ENCODE measurements around the gene SETX. TPM values are rescaled to one million over a fixed set of nuclear protein-coding genes. Genes with fewer than 3 reads are reported as not detected.

SETX gene
- total RNA-seq, 1 donor from 2014 or later = 59.3 TPM

DNA sequence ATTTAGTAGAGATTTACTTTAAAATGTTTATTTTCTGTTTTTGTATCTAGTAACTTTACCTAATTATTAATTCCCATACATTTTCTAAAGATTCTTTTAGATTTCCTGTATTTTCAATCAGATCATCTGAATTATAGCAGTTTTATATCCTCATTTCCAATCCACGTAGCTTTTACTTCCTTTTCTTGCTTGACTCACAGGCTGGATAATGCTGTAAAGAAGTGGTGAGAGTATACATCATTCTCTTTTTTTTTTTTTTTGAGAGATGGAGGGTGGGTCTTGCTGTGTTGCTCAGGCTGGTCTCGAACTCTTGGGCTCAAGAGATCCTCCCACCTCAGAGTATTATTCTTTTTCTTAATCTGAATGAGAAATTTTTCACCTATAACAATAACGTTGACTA lies 11.2 kb upstream of the SETX start:
- H3K9me3 ChIP-seq = no peaks in the 10 kb centered on the region
- intact Hi-C loops (cut with DNase I) = no loop called here
- H3K27ac ChIP-seq = no peak overlapping the region
- H3K27me3 ChIP-seq (ENCODE audit: low read depth) = no peaks in the 10 kb centered on the region
- DNase-seq (no peak), ATAC-seq (no peak)
- H3K36me3 ChIP-seq = no peaks in the 10 kb centered on the region
- H3K4me1 ChIP-seq = peaks cover 3% of the 10 kb centered on the region
- H3K4me3 ChIP-seq = no peak overlapping the region
- no peak for TF ChIP-seq CTCF (IDR thresholded peaks at IDR 0.05)

GRCh38 chr9:132364068-132364467 lies 9.3 kb upstream of the SETX start:
- no peak for DNase-seq
- Histone ChIP-seq H3K27me3 (ENCODE audit: low read depth) (no peaks in the 10 kb centered on the region), H3K36me3 (no peaks in the 10 kb centered on the region), H3K27ac (no peak overlapping the region), H3K4me3 (no peak overlapping the region), H3K9me3 (no peaks in the 10 kb centered on the region), H3K4me1 (peaks cover 3% of the 10 kb centered on the region)
- ATAC-seq = no peak
- TF ChIP-seq CTCF (IDR thresholded peaks at IDR 0.05) = no peak
- intact Hi-C loops (cut with DNase I) = no loop called here

DNA sequence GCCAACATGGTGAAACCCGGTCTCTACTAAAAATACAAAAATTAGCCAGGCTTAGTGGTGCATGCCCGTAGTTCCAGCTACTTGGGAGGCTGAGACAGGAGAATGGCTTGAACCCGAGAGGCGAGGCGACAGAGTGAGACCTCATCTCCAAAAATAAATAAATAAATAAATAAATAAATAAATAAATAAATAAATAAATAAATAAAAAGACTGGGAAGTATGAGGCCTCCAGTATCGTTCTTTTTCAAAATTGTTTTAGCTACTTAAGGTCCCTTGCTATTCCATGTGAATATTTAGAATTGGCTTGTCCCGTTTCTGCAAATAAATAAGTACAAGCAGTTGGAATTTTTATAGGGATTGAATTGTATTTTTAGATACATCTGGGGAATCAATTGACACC lies 3.0 kb upstream of the SETX start:
- Histone ChIP-seq H3K36me3 (peaks cover 8% of the 10 kb centered on the region), H3K9me3 (no peaks in the 10 kb centered on the region), H3K4me1 (peaks cover 13% of the 10 kb centered on the region), H3K27ac (no peak overlapping the region), H3K27me3 (ENCODE audit: low read depth) (no peaks in the 10 kb centered on the region), H3K4me3 (no peak overlapping the region)
- no peak for ATAC-seq
- DNase-seq = no peak
- intact Hi-C loops (cut with DNase I) = no loop called here
- no peak for TF ChIP-seq CTCF (IDR thresholded peaks at IDR 0.05)

- Histone ChIP-seq H3K27ac (no peak overlapping the region), H3K4me3 (no peak overlapping the region), H3K36me3 (peaks cover 21% of the 10 kb centered on the region), H3K9me3 (no peaks in the 10 kb centered on the region), H3K4me1 (peaks cover 27% of the 10 kb centered on the region), H3K27me3 (ENCODE audit: low read depth) (no peaks in the 10 kb centered on the region)
- intact Hi-C loops (cut with DNase I) = no loop called here
- TF ChIP-seq CTCF (IDR thresholded peaks at IDR 0.05) = no peak
- DNase-seq (no peak), ATAC-seq (no peak)
Observed at GRCh38 chr9:132356324-132356924, 1.6 kb upstream of the SETX start.

GRCh38 chr9:132351404-132352045 lies 3.3 kb downstream of the SETX start:
- intact Hi-C loops (cut with DNase I) = no loop called here
- TF ChIP-seq CTCF (IDR thresholded peaks at IDR 0.05) = no peak
- Histone ChIP-seq H3K27me3 (ENCODE audit: low read depth) (no peaks in the 10 kb centered on the region), H3K9me3 (no peaks in the 10 kb centered on the region), H3K4me3 (peak overlapping the region; percentile 38), H3K4me1 (peaks cover 45% of the 10 kb centered on the region), H3K36me3 (peaks cover 66% of the 10 kb centered on the region), H3K27ac (peak overlapping the region; percentile 34)
- no peak for DNase-seq
- no peak for ATAC-seq

Data from lower lobe of right lung (tissue), 2 donors.